ENCODE results near the gene SACM1L.

DNA sequence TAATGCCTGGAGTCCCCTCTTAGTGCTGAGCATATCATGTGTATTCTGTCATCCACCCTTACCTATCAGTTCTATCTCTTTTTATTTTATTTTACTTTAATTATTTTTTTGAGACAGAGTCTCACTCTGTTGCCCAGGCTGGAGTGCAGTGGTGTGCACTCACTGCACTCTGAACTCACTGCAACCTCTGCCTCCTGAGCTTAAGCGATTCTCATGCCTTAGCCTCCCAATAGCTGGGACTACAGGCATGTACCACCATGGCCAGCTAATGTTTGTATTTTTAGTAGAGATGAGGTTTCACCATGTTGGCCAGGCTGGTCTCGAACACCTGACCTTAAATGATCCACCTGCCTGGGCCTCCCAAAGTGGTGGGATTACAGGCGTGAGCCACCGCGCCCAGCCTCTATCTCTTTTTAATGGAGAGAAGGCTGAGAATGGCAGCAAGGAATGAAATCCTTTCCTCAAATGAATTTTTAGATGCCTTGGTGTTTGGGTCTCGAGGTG, 11.4 kb downstream of the SACM1L start:
- TF ChIP-seq POLR2AphosphoS5 (IDR thresholded peaks at IDR 0.05; ENCODE audit: borderline replicate concordance, low read depth, low read length) (no peak), EZH2 (IDR thresholded peaks at IDR 0.05) (no peak)
